ENCODE results near the gene PRDM2. TPM values are rescaled to one million over a fixed set of nuclear protein-coding genes. Genes with fewer than 3 reads are reported as not detected.

PRDM2 gene
- total and polyA plus RNA-seq, 2 experiments from 2014 or later: 11.5 to 18.6 TPM

DNA sequence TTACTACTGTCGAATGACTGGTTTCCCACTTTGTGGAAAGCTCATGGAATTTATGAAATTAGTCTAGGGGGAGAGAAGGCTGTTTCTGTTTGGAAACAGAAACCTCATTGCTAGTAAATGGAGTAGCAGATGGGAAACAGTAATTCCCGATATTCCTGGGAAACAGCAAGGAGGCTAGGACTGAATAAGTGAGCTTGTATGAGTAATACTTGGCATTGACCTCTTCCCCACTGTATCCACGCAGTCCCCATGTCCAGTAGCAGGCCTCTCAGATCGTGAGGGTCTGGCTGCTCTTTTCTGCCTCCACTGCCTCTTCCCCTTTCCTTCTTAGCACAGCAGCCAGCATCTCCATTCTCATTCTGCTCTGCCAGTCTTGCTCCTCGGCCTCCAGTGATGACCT lies 75.5 kb downstream of the PRDM2 start:
- Histone ChIP-seq H3K9me2 (replicated peaks; ENCODE audit: insufficient read depth) (no peaks in the 10 kb centered on the region), H2AFZ (no peak overlapping the region), H4K20me1 (ENCODE audit: insufficient read depth, poor library complexity, severe bottlenecking) (peaks cover 29% of the 10 kb centered on the region), H3K4me2 (peak overlapping the region; percentile 53), H3K9me3 (ENCODE audit: low read depth) (no peaks in the 10 kb centered on the region), H3K4me1 (ENCODE audit: insufficient read depth) (peaks cover 9% of the 10 kb centered on the region), H3K27ac (peak overlapping the region; percentile 62), H3K79me2 (peaks cover 69% of the 10 kb centered on the region), H3K27me3 (no peaks in the 10 kb centered on the region), H3K4me3 (no peak overlapping the region), H3K36me3 (replicated peaks; ENCODE audit: insufficient read depth, low read depth) (no peaks in the 10 kb centered on the region)
- WGBS (ENCODE audit: low lambda C conversion rate, missing lambda C conversion rate): 74% methylated on average over 5 of the region's 5 CpGs
- TF ChIP-seq EZH2 (IDR thresholded peaks at IDR 0.05; ENCODE audit: borderline replicate concordance): no peak
- TF ChIP-seq EZH2phosphoT487 (IDR thresholded peaks at IDR 0.05; ENCODE audit: low read depth, severe bottlenecking, unreplicated experiment): no peak
- TF ChIP-seq, protein P1, sequence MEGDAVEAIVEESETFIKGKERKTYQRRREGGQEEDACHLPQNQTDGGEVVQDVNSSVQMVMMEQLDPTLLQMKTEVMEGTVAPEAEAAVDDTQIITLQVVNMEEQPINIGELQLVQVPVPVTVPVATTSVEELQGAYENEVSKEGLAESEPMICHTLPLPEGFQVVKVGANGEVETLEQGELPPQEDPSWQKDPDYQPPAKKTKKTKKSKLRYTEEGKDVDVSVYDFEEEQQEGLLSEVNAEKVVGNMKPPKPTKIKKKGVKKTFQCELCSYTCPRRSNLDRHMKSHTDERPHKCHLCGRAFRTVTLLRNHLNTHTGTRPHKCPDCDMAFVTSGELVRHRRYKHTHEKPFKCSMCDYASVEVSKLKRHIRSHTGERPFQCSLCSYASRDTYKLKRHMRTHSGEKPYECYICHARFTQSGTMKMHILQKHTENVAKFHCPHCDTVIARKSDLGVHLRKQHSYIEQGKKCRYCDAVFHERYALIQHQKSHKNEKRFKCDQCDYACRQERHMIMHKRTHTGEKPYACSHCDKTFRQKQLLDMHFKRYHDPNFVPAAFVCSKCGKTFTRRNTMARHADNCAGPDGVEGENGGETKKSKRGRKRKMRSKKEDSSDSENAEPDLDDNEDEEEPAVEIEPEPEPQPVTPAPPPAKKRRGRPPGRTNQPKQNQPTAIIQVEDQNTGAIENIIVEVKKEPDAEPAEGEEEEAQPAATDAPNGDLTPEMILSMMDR (IDR thresholded peaks at IDR 0.05; ENCODE audit: poor library complexity): no peak
- DNase-seq (ENCODE audit: low spot score): no peak

DNA sequence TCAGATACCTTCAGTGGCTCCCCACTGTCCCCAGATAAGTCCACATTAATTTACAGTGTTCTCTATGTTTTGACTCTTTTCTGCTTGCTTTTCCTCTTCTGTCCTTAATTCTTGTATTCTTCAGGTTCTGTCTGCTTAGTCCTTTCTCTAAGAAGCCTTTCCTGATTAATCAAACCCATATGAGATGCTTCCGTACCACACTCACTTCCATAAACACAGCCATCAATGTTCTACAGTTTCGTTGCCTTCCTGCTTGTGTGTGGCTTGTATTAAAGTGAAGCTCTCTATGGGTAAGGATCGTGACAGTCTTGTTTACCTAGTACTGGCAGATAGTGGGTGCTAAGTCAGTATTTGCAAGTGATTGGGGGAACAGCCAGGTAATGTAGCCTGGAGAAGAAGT lies 75.9 kb downstream of the PRDM2 start:
- Histone ChIP-seq H2AFZ (no peak overlapping the region), H3K9me2 (replicated peaks; ENCODE audit: insufficient read depth) (no peaks in the 10 kb centered on the region), H3K36me3 (replicated peaks; ENCODE audit: insufficient read depth, low read depth) (no peaks in the 10 kb centered on the region), H3K79me2 (peaks cover 65% of the 10 kb centered on the region), H3K4me1 (ENCODE audit: insufficient read depth) (peaks cover 9% of the 10 kb centered on the region), H3K9me3 (ENCODE audit: low read depth) (no peaks in the 10 kb centered on the region), H3K27me3 (no peaks in the 10 kb centered on the region), H4K20me1 (ENCODE audit: insufficient read depth, poor library complexity, severe bottlenecking) (peaks cover 25% of the 10 kb centered on the region), H3K27ac (peak overlapping the region; percentile 62), H3K4me3 (no peak overlapping the region), H3K4me2 (peak overlapping the region; percentile 53)
- no peak for DNase-seq (ENCODE audit: low spot score)
- no peak for TF ChIP-seq EZH2 (IDR thresholded peaks at IDR 0.05; ENCODE audit: borderline replicate concordance)
- TF ChIP-seq, protein P1 (IDR thresholded peaks at IDR 0.05; ENCODE audit: poor library complexity): no peak
- TF ChIP-seq EZH2phosphoT487 (IDR thresholded peaks at IDR 0.05; ENCODE audit: low read depth, severe bottlenecking, unreplicated experiment): no peak
- WGBS (ENCODE audit: low lambda C conversion rate, missing lambda C conversion rate): 70% methylated on average over 3 of the region's 3 CpGs

DNA sequence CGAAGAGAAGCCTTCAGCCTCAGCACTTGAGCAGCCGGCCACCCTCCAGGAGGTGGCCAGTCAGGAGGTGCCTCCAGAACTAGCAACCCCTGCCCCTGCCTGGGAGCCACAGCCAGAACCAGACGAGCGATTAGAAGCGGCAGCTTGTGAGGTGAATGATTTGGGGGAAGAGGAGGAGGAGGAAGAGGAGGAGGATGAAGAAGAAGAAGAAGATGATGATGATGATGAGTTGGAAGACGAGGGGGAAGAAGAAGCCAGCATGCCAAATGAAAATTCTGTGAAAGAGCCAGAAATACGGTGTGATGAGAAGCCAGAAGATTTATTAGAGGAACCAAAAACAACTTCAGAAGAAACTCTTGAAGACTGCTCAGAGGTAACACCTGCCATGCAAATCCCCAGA lies 78.4 kb downstream of the PRDM2 start:
- peaks cover 54% of the 10 kb centered on the region for H3K79me2 ChIP-seq
- no peaks in the 10 kb centered on the region for H3K36me3 ChIP-seq (replicated peaks; ENCODE audit: insufficient read depth, low read depth)
- no peak overlapping the region for H3K4me3 ChIP-seq
- peaks cover 9% of the 10 kb centered on the region for H3K4me1 ChIP-seq (ENCODE audit: insufficient read depth)
- TF ChIP-seq EZH2 (IDR thresholded peaks at IDR 0.05; ENCODE audit: borderline replicate concordance) (no peak), EZH2phosphoT487 (IDR thresholded peaks at IDR 0.05; ENCODE audit: low read depth, severe bottlenecking, unreplicated experiment) (no peak)
- TF ChIP-seq, protein P1 (IDR thresholded peaks at IDR 0.05; ENCODE audit: poor library complexity): no peak
- WGBS (ENCODE audit: low lambda C conversion rate, missing lambda C conversion rate): 97% methylated on average over 7 of the region's 7 CpGs
- no peak overlapping the region for H3K4me2 ChIP-seq
- peaks cover 14% of the 10 kb centered on the region for H4K20me1 ChIP-seq (ENCODE audit: insufficient read depth, poor library complexity, severe bottlenecking)
- no peaks in the 10 kb centered on the region for H3K9me3 ChIP-seq (ENCODE audit: low read depth)
- no peak overlapping the region for H3K27ac ChIP-seq
- no peak overlapping the region for H2AFZ ChIP-seq
- H3K9me2 ChIP-seq (replicated peaks; ENCODE audit: insufficient read depth): no peaks in the 10 kb centered on the region
- DNase-seq (ENCODE audit: low spot score): no peak
- H3K27me3 ChIP-seq: no peaks in the 10 kb centered on the region

- no peaks in the 10 kb centered on the region for H3K27me3 ChIP-seq
- H4K20me1 ChIP-seq (ENCODE audit: insufficient read depth, poor library complexity, severe bottlenecking): peaks cover 26% of the 10 kb centered on the region
- H3K4me1 ChIP-seq (ENCODE audit: insufficient read depth): peaks cover 15% of the 10 kb centered on the region
- no peak for DNase-seq (ENCODE audit: low spot score)
- TF ChIP-seq, protein P1 (IDR thresholded peaks at IDR 0.05; ENCODE audit: poor library complexity): no peak
- no peak for TF ChIP-seq EZH2phosphoT487 (IDR thresholded peaks at IDR 0.05; ENCODE audit: low read depth, severe bottlenecking, unreplicated experiment)
- WGBS (ENCODE audit: low lambda C conversion rate, missing lambda C conversion rate): 98% methylated on average over 6 of the region's 6 CpGs
- no peaks in the 10 kb centered on the region for H3K9me2 ChIP-seq (replicated peaks; ENCODE audit: insufficient read depth)
- no peak overlapping the region for H3K4me3 ChIP-seq
- H3K36me3 ChIP-seq (replicated peaks; ENCODE audit: insufficient read depth, low read depth): no peaks in the 10 kb centered on the region
- H3K27ac ChIP-seq: no peak overlapping the region
- no peaks in the 10 kb centered on the region for H3K9me3 ChIP-seq (ENCODE audit: low read depth)
- no peak overlapping the region for H3K4me2 ChIP-seq
- H2AFZ ChIP-seq: no peak overlapping the region
- H3K79me2 ChIP-seq: peaks cover 47% of the 10 kb centered on the region
Observed at GRCh38 chr1:13779930-13780329, 79.9 kb downstream of the PRDM2 start.
